Memory B cell (primary cell): Measurements from ENCODE around the gene ASPN.
"Not testable (repeated sequence)": the region's sequence is repeated elsewhere in the genome, so short reads cannot be mapped to it uniquely, and the experiment has no call there.

Experiments used
- ATAC-seq: fragments of 150-1000 bp; cut with Tn5 transposase; 2 replicates; pipeline ENCODE4 v1.10.0; 2021; ENCODE audit warnings: low read depth, mild to moderate bottlenecking, moderate library complexity
- DNase-seq, 2 donors: peaks; one replicate each; pipeline ENCODE4 v3.0.0; 2022; ENCODE audit warnings: low spot score in 2 of 2
- H3K27ac Mint-ChIP-seq: one replicate; pipeline ENCODE4 v1.8.0; 2022; ENCODE audit warnings: mild to moderate bottlenecking, moderate library complexity, mixed read lengths
- H3K27me3 Mint-ChIP-seq: one replicate; pipeline ENCODE4 v1.8.0; 2022; ENCODE audit warnings: mixed read lengths
- H3K36me3 Mint-ChIP-seq: one replicate; pipeline ENCODE4 v1.8.0; 2022; ENCODE audit warnings: mild to moderate bottlenecking, mixed read lengths
- H3K4me1 Mint-ChIP-seq: one replicate; pipeline ENCODE4 v1.8.0; 2022; ENCODE audit warnings: mixed read lengths
- H3K4me3 Mint-ChIP-seq: one replicate; pipeline ENCODE4 v1.8.0; 2022; ENCODE audit warnings: mild to moderate bottlenecking, moderate library complexity, mixed read lengths
- H3K9me3 Mint-ChIP-seq: one replicate; pipeline ENCODE4 v1.8.0; 2022; ENCODE audit warnings: mixed read lengths

The ASPN gene

DNA sequence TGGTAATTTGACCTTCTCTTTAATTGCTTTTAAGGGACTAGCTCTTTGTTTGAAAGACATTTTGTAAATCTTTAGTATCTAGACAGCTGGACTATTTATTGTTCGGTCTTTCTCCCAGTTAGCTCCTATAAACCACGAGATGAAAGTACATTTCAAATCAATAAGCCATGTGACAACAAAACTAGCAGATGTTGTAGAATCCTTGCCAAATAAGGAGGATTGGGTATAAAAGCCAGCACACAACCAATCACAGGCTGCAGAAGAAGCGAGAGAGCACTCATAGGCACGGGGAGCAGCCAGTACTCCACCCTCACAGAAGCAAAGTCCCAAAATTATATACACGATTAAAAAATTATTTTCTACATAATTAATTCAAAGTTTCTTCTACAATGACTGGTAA, 50.0 kb downstream of the ASPN start:
- H3K27ac Mint-ChIP-seq, result no peak overlapping the region

DNA sequence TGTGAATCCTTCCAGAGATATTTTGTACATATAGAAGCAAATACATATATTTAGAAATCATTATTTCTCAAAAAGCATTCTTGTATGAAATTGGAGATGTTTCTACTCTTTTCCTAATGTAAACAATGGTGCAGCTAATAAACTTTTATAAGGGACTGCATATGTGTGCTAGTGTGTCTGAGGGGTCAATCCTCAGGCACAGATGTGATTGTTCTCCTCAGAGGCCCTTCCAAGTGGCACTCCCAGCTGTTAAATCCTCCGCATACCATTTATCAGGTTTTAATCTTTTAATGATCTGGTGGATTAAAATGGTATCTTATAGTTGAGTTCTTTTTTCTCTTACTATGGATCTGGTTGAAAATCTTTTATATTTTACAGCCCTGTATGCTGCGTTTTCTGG, 52.5 kb downstream of the ASPN start:
- H3K27me3 Mint-ChIP-seq, result no peaks in the 10 kb centered on the region

More for the DNA sequence above, 50.0 kb downstream of the ASPN start:
- DNase-seq, result no peak
- H3K9me3 Mint-ChIP-seq, result no peaks in the 10 kb centered on the region
- H3K4me1 Mint-ChIP-seq, result no peaks in the 10 kb centered on the region
- ATAC-seq, result no peak
- no peak overlapping the region for H3K4me3 Mint-ChIP-seq
- no peaks in the 10 kb centered on the region for H3K27me3 Mint-ChIP-seq
- peaks cover 3% of the 10 kb centered on the region for H3K36me3 Mint-ChIP-seq

DNA sequence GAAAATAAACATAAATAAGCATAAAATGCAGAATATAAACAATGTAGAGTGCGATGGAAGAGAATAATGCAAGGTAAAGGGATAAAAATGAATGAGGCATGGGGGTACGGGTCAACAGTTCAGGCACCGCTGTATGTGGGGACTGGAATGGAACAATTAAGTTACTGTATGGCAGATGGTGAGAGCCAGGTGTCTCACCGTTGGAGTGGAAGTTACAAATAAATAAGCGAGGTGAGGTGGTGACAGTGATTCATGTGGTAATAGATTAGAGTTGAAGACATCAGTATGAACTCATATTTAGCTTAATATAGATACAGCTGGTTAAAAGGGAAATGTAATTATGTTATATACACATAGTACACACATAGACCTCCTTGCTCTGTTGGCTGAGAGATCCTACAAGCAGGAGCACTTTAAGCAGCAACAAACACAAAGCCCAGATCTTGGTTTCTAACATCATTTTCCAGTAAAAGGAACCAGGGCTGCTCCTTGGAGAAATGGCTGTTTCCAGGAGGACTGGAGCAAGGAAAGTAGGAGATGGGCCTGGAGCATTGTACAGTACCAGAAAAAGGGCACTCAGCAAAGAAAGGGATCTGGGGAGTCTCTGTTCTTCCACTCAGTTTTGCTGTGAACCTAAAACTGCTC, 55.7 kb downstream of the ASPN start:
- Mint-ChIP-seq H3K27me3 (no peaks in the 10 kb centered on the region), H3K36me3 (peaks cover 3% of the 10 kb centered on the region), H3K9me3 (no peaks in the 10 kb centered on the region), H3K27ac (no peak overlapping the region), H3K4me3 (no peak overlapping the region), H3K4me1 (no peaks in the 10 kb centered on the region)
- DNase-seq (no peak), ATAC-seq (no peak)

More for the DNA sequence above, 52.5 kb downstream of the ASPN start:
- no peak overlapping the region for H3K4me3 Mint-ChIP-seq
- DNase-seq (no peak), ATAC-seq (no peak)
- H3K4me1 Mint-ChIP-seq, result no peaks in the 10 kb centered on the region
- no peaks in the 10 kb centered on the region for H3K9me3 Mint-ChIP-seq
- H3K36me3 Mint-ChIP-seq, result peaks cover 3% of the 10 kb centered on the region
- H3K27ac Mint-ChIP-seq, result no peak overlapping the region

DNA sequence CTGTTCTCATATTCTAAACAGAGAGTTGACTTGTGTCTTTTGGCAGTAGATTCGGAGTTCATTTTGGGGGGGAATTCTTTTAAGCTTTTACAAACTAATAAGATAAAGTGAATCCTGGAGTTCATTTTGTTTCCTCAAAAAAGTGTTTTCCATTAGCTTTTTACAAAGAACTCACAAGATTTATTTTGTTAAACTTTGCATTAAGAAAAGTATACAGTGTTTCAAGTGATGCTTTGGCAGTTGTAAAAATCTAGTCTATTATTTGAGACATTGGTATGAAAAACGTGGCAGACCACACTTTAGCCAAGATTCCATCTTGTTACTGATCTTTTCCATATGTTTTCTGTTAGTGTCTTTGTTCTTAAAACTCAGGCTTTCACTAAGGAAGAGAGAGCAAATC, 56.8 kb downstream of the ASPN start:
- no peak overlapping the region for H3K27ac Mint-ChIP-seq
- DNase-seq (no peak), ATAC-seq (no peak)
- peaks cover under 1% of the 10 kb centered on the region for H3K36me3 Mint-ChIP-seq
- H3K4me3 Mint-ChIP-seq, result no peak overlapping the region
- no peaks in the 10 kb centered on the region for H3K4me1 Mint-ChIP-seq
- no peaks in the 10 kb centered on the region for H3K27me3 Mint-ChIP-seq
- H3K9me3 Mint-ChIP-seq, result no peaks in the 10 kb centered on the region

DNA sequence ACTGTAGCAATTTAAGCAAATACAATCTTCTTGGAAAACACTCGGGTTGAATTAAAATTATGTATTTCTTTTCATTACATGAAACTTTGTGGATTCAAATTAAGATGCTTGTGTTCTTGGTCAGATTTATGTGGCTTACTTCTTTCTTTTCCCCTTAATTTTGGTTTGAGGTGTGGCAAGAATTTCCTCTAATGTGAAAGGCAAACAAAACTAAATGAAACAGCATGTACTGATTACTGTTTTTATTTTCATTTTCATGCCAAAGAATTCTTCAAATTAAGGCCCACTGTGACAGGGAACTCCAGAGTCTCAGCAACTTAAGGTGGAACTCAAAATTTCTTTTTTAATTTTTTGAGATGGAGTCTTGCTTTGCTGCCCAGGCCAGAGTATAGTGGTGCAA, 58.0 kb downstream of the ASPN start, which contains the start of gene OMD:
Gene OMD (minus strand): TSS at position 132 of the 400 bp plus-strand sequence. CDS start 6,913 bp downstream, outside the sequence.
- DNase-seq, result no peak
- ATAC-seq, result no peak
- no peak within 1 kb of the TSS for H3K4me3 Mint-ChIP-seq
- H3K36me3 Mint-ChIP-seq, result no peaks in the 10 kb centered on the region
- H3K9me3 Mint-ChIP-seq, result no peaks in the 10 kb centered on the region
- H3K27me3 Mint-ChIP-seq, result no peaks in the 10 kb centered on the region
- H3K4me1 Mint-ChIP-seq, result no peaks in the 10 kb centered on the region
- H3K27ac Mint-ChIP-seq, result no peak within 1 kb of the TSS

DNA sequence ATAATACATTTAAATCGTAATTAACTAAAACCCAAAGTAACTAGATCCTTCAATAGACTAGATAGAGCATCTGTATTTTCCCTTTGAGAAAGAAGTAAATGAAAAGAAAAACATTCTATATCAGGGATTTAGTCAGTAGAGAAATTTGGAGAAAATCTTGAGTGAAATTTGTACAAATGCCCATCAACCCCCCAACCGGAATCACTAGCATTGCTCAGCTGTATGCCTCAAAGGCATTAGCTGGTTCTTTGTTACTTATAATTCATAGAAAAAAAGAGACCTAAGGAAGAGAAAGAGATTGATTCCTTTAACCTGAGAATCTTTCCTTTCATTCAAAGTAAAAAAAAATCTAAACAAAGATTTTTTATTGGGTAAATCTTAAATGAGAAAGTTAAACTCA, 58.7 kb downstream of the ASPN start:
- DNase-seq (no peak), ATAC-seq (no peak)
- Mint-ChIP-seq H3K4me3 (no peak overlapping the region), H3K27ac (no peak overlapping the region), H3K9me3 (no peaks in the 10 kb centered on the region), H3K4me1 (no peaks in the 10 kb centered on the region), H3K36me3 (no peaks in the 10 kb centered on the region), H3K27me3 (no peaks in the 10 kb centered on the region)

DNA sequence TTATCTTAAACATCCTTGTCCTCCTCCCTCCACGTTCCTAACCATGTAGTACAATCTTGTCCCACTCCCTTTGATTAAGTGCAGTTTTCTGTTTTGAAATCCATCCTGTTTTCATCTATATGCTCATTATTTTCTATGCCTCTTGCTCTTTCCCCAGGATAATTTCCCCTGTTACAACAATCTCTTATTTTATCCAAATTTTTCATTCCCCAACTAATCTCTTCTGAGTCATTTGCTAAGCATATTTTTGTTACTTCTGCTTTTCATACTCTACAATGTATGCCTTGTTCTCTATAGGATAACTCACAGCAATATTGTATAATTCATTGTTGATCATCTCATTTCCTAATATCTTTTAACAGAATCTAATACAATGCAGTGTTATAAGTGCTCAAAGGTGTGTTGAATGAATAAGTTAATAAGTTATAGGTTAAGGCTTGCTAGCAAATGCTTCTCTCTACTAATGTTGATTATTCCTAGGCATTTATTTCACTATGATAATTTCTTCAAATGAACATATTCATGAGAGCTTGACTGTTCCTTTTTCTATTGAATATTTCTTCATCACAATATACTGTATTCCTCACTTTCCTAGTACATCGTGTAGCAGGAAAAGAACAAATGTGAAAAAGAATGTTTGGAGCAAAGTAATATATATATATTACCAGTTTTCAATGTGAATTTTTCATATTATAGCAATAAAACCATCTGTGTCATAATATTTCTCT, 59.5 kb downstream of the ASPN start:
- Mint-ChIP-seq H3K4me1 (no peaks in the 10 kb centered on the region), H3K9me3 (no peaks in the 10 kb centered on the region), H3K27me3 (no peaks in the 10 kb centered on the region), H3K36me3 (no peaks in the 10 kb centered on the region), H3K27ac (no peak overlapping the region), H3K4me3 (no peak overlapping the region)
- ATAC-seq (no peak), DNase-seq (no peak)

DNA sequence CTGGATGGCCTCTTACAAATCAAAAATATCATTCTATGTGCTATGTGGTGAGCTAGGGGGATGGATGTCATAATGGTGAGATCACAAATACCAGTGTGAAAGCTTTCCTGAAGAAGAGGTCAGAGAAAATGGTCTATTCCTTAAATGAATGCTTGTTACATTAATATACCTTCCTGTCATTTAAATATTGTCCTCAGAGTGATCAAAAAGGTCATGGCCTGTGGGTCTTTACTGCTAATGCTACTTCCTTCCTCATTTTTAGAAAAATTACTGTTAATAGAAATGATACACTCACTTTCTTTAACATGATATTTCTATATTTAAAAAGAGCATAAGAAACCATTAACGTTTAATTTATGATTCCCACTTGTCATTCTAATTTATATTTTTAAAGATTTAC, 67.7 kb downstream of the ASPN start:
- Mint-ChIP-seq H3K27me3 (no peaks in the 10 kb centered on the region), H3K4me1 (peaks cover 7% of the 10 kb centered on the region)

DNA sequence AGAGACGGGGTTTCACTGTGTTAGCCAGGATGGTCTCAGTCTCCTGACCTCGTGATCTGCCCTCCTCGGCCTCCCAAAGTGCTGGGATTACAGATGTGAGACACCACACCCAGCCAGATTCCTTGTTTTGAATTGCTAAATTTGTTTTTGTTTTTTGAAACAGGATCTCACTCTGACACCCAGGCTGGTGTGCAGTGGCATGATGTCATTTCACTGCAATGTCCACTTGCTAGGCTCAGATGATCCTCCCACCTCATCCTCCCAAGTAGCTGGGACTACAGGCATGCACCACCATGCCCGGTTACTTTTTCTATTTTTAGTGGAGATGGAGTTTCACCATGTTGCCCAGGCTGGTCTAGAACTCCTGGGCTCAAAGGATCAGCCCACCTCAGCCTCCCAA, 71.1 kb downstream of the ASPN start:
- H3K27me3 Mint-ChIP-seq, H3K27ac Mint-ChIP-seq, ATAC-seq, H3K36me3 Mint-ChIP-seq, DNase-seq, H3K4me3 Mint-ChIP-seq, H3K9me3 Mint-ChIP-seq: not testable (repeated sequence)
- peaks cover 15% of the 10 kb centered on the region for H3K4me1 Mint-ChIP-seq

More for the DNA sequence above, 67.7 kb downstream of the ASPN start:
- H3K36me3 Mint-ChIP-seq, result peaks cover 2% of the 10 kb centered on the region
- DNase-seq (no peak), ATAC-seq (peak; percentile 67)
- H3K9me3 Mint-ChIP-seq, result no peaks in the 10 kb centered on the region
- H3K4me3 Mint-ChIP-seq, result no peak overlapping the region
- no peak overlapping the region for H3K27ac Mint-ChIP-seq

DNA sequence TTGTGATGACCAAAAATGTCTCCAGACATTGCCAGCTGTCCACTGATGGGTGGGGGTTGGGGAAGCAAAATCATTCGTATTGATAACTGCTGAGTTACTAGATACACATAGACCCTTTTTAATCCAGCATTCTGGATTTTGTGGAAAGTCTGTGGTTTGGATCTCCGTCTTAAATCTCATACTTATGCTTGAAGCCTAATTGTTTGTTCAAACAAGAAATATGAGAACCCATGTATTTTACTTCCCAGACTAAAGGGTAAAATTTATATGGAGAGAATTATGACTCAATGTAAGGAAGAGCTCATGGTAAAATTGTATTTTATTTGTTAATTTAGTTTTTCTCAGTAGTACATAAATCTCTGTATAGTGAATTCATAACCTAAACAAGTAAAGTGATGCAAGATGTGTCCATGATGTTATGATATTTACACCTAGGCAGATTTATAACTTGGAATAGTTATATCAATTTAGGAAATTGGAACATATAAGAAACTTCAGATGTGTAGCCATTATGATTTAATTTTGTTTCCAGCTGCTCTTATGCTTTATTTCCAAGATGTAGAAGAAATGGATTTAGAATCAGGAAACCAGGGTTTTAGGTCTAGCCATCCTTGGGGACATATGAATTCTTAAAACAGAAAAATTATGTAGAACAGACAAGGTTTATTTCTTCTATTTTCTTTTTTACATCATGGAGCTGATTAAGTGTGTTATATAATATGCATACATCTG, 73.4 kb downstream of the ASPN start:
- no peak overlapping the region for H3K4me3 Mint-ChIP-seq
- H3K27ac Mint-ChIP-seq, result no peak overlapping the region
- ATAC-seq (no peak), DNase-seq (no peak)
- H3K36me3 Mint-ChIP-seq, result peaks cover 2% of the 10 kb centered on the region
- H3K27me3 Mint-ChIP-seq, result no peaks in the 10 kb centered on the region
- peaks cover 12% of the 10 kb centered on the region for H3K4me1 Mint-ChIP-seq
- H3K9me3 Mint-ChIP-seq, result peaks cover 2% of the 10 kb centered on the region

DNA sequence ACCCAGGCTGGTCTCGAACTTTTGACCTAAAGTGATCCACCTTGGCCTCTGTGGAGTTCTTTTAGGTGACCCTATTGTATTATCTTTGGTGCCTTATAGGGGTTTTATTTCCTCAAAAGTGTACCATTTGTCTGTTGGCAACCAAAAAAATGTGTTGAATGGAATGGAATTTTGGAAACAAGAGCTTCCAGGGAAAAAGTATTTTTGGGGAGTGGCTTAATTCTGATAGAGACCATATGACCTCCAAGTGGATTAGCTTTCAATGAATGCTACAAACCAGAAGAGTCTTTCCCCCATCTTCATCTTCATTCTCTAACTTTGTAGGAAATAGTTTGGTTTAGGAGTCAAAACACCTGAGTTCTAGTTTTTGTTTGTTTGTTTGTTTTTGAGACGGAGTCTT, 74.5 kb downstream of the ASPN start:
- Mint-ChIP-seq H3K36me3 (no peaks in the 10 kb centered on the region), H3K4me3 (no peak overlapping the region), H3K4me1 (peaks cover 12% of the 10 kb centered on the region), H3K9me3 (peaks cover 2% of the 10 kb centered on the region), H3K27ac (no peak overlapping the region), H3K27me3 (no peaks in the 10 kb centered on the region)
- DNase-seq, result no peak
- ATAC-seq, result no peak

DNA sequence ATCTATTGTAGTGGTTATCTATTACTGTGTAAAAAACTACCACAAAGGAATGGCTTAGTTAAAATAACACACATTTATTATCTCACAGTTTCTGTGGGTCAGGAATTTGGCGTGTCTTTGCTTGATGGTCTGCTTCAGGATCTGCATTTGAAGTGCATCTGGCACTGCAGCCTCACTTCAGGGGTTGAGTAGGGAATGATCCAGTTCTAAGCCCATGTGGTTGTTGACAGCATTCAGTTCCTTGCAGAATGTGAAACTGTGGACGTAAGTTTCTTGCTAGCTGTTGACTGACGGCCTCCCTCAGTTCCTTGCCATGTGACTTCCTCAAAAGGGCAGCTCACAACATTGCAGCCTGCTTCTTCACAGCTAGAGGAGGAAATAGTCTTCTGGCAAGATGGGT, 75.8 kb downstream of the ASPN start:
- Mint-ChIP-seq H3K4me1 (peaks cover 12% of the 10 kb centered on the region), H3K27me3 (no peaks in the 10 kb centered on the region)

More for the DNA sequence above, 75.8 kb downstream of the ASPN start:
- DNase-seq, result peak; percentile 20 to 27
- Mint-ChIP-seq H3K4me3 (peak overlapping the region; percentile 44), H3K36me3 (no peaks in the 10 kb centered on the region), H3K9me3 (peaks cover 2% of the 10 kb centered on the region), H3K27ac (peak overlapping the region; percentile 65)
- ATAC-seq, result peak; percentile 99
